ENCODE measurements around the gene CACNA1A.

Gene CACNA1A

GRCh38 chr19:13506471-13506820 lies at the start of gene CACNA1A:
TSS of gene CACNA1A (minus strand) at chr19:13506479. CDS start at chr19:13506224, 255 bp downstream.
- TF ChIP-seq CTCF (IDR thresholded peaks at IDR 0.05; ENCODE audit: extremely low read depth, missing control alignments): no peak
- no peak for DNase-seq (ENCODE audit: low spot score)

DNA sequence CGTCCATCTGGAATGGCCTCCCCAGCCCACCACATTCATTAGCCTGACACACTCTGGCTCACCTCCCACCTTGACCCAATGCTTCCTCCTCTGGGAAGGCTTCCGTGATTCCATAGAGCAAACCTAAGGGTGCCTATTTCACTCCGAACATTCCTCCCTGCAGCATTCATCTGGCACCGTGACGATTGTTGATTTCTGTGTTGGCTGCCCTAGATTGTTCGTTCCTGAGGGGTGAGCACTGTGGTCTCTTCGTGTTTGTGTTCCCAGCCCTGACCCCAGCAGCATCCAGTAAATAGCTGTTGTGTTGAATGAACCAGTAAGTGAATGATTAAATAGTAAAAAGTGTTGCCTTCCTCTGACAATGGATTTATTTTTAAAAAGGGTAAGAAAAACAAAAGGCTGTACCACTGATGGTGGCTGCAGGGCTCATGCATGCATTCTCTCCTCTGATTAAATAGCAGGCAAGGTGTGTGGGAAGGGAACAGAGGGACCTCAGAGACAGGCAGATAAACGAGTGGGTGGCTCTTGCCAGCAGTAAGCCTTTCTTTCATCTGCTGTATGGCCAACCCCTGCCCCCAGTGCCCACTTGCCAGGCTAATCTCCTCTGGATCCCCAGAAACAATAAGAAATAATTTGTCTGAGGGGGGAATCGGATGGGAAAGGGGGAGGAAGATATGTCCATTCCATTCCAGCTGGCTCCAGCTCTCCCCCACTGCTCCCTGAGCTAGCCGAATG lies 48.4 kb upstream of the CACNA1A start:
- TF ChIP-seq CTCF (IDR thresholded peaks at IDR 0.05; ENCODE audit: extremely low read depth, missing control alignments): no peak
- DNase-seq (ENCODE audit: low spot score): no peak

DNA sequence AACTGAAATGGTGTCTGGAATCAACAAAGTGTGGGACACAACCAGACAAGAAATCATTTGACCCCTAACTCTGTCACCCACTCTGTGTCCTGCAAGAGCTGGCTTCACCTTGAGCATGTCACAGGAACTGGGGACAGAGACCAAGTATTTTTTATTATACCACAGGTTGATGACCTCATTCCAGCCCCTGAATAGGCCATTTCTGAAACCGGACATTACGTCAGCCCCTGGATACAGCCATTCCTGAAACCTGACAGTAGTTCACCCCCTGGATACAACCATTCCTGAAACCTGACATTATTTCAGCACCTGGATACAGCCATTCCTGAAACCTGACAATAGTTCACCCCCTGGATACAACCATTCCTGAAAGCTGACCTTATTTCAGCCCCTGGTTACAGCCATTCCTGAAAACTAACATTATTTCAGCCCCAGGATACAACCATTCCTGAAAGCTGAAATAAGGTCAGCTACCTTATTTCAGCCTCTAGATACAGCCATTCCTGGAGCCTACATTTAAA lies 47.7 kb upstream of the CACNA1A start:
- DNase-seq (ENCODE audit: low spot score): no peak
- no peak for TF ChIP-seq CTCF (IDR thresholded peaks at IDR 0.05; ENCODE audit: extremely low read depth, missing control alignments)

GRCh38 chr19:13548131-13548530 lies 41.9 kb upstream of the CACNA1A start:
- DNase-seq (ENCODE audit: low spot score): no peak
- TF ChIP-seq CTCF (IDR thresholded peaks at IDR 0.05; ENCODE audit: extremely low read depth, missing control alignments): no peak

GRCh38 chr19:13547102-13547501 lies 40.8 kb upstream of the CACNA1A start:
- TF ChIP-seq CTCF (IDR thresholded peaks at IDR 0.05; ENCODE audit: extremely low read depth, missing control alignments): no peak
- DNase-seq (ENCODE audit: low spot score): no peak

DNA sequence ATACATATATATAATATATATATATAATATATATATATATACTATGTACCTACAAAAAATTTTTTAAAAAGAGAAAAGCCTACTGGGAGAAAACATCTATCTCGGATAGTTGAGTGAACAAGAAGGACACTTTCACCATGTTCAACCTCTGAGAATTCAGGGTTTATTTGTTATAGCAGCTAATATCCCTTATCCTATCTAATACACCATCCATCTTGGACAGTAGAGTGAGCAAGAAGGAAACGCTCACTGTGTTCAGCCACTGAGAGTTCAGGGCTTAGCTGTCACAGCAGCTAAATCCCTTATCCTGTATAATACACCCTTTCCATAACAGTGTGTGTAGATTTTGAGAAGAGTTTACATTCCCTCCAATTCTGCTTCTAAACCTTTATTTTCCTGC lies 38.1 kb upstream of the CACNA1A start:
- DNase-seq (ENCODE audit: low spot score): no peak
- no peak for TF ChIP-seq CTCF (IDR thresholded peaks at IDR 0.05; ENCODE audit: extremely low read depth, missing control alignments)

GRCh38 chr19:13541554-13541953 lies 35.3 kb upstream of the CACNA1A start:
- TF ChIP-seq CTCF (IDR thresholded peaks at IDR 0.05; ENCODE audit: extremely low read depth, missing control alignments): no peak

More at GRCh38 chr19:13541554-13541953, 35.3 kb upstream of the CACNA1A start:
- no peak for DNase-seq (ENCODE audit: low spot score)

All from GM20000 (cell line).